GM12891 (cell line): Measurements from ENCODE around the gene TBX19.
"Not testable (repeated sequence)": the region's sequence is repeated elsewhere in the genome, so short reads cannot be mapped to it uniquely, and the experiment has no call there.

ENCODE experiments used
- DNase-seq: peaks from one replicate; pipeline ENCODE4 v3.0.0; 2011; ENCODE audit warnings: low spot score; ENCODE audit not compliant: insufficient read length
- FAIRE-seq: peaks from 2 replicates; lab custom pipeline; 2011; peaks lifted over from hg19 to GRCh38; lab: Jason Lieb, UNC
- PAX5 ChIP-seq: IDR thresholded peaks from 2 replicates; pipeline ENCODE4 v1.6.1; 2011; ENCODE audit warnings: low read length, moderate library complexity, mild to moderate bottlenecking; ENCODE audit not compliant: insufficient read depth, severe bottlenecking
- POLR2A ChIP-seq: IDR thresholded peaks from 2 replicates; pipeline ENCODE4 v1.6.1; 2011; ENCODE audit warnings: low read depth, low read length, control low read depth
- POLR2AphosphoS5 ChIP-seq: IDR thresholded peaks from 2 replicates; pipeline ENCODE4 v1.6.1; 2011; ENCODE audit warnings: low read depth, low read length, control low read depth
- POU2F2 ChIP-seq: IDR thresholded peaks from 2 replicates; pipeline ENCODE4 v1.6.1; 2011; ENCODE audit warnings: low read depth, mild to moderate bottlenecking, control low read depth, low read length, moderate library complexity
- SPI1 ChIP-seq: IDR thresholded peaks from 2 replicates; pipeline ENCODE4 v1.6.1; 2011; ENCODE audit warnings: low read depth, low read length, control low read depth
- TAF1 ChIP-seq: IDR thresholded peaks from 2 replicates; pipeline ENCODE4 v1.6.1; 2011; ENCODE audit warnings: low read depth, low read length, control low read depth

The TBX19 gene

DNA sequence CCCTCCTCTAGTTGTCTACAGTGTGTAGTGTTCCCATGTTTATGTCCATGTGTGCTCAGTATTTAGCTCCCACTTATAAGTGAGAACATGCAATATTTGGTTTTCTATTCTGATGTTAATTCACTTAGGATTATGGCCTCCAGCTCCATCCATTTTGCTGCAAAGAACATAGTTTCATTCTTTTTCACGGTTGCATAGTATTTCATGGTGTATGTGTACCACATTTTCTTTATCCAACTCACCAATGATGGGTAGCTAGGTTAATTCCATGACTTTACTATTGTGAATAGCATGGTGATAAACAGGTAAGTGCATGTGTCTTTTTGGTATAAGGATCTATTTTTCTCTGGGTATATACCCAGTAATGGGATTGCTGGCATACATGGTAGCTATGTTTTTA lies 67.0 kb downstream of the TBX19 start:
- TF ChIP-seq SPI1 (no peak), POLR2AphosphoS5 (no peak), POLR2A (no peak), POU2F2 (no peak), TAF1 (no peak), PAX5 (no peak)
- FAIRE-seq (no peak), DNase-seq (no peak)

DNA sequence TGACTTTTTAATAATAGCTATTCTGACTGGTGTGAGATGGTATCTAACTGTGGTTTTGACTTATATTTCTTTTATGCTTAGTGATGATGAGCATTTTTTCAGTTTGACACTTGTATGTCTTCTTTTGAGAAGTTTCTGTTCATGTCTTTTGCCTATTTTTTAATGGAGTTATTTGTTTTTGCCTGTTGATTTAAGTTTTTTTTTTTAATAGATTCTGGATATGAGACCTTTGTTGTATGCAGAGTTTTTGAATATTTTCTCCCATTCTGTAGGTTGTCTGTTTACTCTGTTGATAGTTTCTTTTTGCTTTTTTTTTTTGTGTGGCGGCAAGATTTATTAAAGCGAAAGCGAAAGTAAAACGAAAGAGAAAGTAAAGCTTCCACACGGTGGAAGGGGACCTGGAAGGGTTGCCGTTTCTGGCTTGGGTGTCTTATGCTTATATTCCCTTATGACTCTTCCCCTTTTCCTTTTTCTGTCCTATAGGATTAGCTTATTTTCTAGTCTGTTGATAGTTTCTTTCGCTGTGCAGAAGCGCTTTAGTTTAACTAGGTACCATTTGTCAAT lies 67.6 kb downstream of the TBX19 start:
- no peak for DNase-seq
- no peak for TF ChIP-seq POLR2A
- TF ChIP-seq POLR2AphosphoS5: no peak
- TF ChIP-seq POU2F2: no peak
- TF ChIP-seq TAF1: no peak
- TF ChIP-seq PAX5: no peak
- TF ChIP-seq SPI1: no peak
- FAIRE-seq: no peak

DNA sequence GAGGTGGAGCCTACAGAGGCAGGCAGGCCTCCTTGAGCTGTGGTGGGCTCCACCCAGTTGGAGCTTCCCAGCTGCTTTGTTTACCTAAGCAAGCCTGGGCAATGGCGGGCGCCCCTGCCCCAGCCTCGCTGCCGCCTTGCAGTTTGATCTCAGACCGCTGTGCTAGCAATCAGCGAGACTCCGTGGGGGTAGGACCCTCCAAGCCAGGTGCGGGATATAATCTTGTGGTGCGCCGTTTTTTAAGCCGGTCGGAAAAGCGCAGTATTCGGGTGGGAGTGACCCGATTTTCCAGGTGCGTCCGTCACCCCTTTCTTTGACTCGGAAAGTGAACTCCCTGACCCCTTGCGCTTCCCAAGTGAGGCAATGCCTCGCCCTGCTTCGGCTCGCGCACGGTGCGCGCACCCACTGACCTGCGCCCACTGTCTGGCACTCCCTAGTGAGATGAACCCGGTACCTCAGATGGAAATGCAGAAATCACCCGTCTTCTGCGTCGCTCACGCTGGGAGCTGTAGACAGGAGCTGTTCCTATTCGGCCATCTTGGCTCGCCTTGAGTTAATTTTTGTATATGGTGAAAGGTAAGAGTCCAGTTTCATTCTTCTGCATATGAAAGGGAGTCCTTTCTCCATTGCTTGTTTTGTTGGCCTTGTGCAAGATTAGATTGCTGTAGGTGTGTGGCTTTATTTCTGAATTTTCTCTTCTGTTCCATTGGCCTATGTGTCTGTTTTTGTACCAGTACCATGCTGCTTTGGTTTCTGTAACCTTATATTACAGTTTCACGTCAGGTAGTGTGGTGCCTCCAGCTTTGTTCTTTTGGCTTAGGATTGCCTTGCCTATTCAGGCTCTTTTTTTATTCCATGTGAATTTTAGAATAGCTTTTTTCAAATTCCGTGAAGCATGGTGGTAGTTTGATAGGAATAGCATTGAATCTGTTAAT lies 73.9 kb downstream of the TBX19 start:
- not testable (repeated sequence) for DNase-seq, FAIRE-seq

DNA sequence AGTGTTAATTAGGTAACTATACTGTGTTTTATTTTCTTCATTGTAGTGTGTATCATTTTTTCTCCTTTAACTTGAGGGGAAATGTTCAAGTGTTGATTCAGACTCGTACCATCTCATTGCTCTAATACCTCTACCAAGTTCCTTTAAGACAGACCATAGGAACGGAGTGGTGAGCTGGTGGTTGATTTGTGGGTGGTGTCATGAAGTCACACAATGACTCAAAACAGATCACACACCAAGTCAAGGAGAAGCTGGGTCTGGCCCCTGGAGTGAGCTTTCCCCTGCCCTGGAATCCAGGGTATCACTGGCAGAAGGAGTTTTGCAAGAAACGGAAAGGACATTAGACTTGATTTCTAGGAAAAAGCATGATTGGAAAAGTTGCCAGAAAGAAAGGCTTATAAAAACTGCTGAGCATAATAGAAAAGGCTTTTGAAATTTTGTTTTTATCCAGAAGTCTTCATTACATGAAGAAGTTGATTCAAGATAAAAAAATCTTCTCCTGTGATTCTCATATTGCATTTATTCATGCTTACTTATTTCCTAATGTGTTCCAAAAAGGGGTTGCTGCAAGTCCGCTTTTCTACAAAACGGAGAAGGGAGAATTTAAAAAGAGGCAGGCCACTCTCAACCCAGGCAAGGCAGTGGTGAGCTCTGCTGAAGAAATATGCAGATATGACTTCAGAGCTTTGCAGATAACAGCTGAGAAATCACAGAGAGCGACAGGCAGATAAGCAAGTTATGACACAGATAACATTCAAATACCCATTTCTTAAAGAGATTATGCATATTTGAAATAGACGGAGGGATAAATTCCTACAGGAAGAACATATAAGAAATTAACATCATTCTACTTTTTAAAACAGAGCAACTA lies 79.7 kb downstream of the TBX19 start:
- FAIRE-seq (no peak), DNase-seq (no peak)
- TF ChIP-seq PAX5 (no peak), POLR2AphosphoS5 (no peak), SPI1 (no peak), TAF1 (no peak), POLR2A (no peak), POU2F2 (no peak)

DNA sequence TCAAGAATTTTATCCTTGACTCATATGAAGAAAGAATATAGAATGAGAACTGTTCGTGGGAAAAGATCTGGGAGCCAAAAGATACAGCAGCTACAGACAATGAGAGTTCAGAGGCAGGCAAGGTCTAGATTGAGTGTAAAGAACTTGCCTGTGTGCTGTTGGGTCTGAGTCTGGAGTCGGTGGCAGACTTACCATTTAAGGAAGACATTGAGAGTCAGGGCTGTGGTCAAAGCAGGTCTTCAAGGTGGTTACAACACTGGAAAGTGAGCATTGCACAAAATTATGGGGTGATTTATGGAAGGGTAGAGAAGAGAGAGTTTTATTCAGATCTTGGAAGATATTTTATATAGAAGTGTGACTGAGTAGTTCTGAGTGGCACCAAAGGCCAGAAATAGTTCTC lies 80.6 kb downstream of the TBX19 start:
- no peak for FAIRE-seq
- DNase-seq: no peak
- no peak for TF ChIP-seq POU2F2
- no peak for TF ChIP-seq PAX5
- TF ChIP-seq POLR2AphosphoS5: no peak
- no peak for TF ChIP-seq TAF1
- TF ChIP-seq SPI1: no peak
- no peak for TF ChIP-seq POLR2A

DNA sequence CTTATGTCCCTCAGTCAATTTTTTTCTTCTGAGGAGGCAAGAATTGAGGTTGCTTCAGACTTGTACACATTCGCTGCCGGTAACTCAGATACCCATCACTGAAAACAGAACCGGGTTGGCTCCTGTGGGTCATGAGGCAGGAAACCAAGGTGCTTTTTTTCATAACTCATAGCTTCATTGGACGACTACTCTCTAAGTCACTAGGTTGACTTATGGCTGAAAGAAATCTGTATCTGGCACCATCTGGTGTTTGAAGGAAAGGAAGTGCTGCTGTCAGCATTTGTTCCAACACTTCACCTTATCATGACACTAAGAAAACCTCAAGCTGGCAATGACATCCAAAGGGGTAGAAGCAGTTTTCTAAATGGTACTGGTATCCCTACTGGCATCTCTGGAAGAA lies 82.3 kb downstream of the TBX19 start:
- DNase-seq (no peak), FAIRE-seq (no peak)
- TF ChIP-seq PAX5 (no peak), SPI1 (no peak)
